RKO (cell line): Measurements from ENCODE around the gene SMG6.
"Not testable (repeated sequence)": the region's sequence is repeated elsewhere in the genome, so short reads cannot be mapped to it uniquely, and the experiment has no call there.

ENCODE experiments used
- DNase-seq: peaks from one replicate; pipeline ENCODE4 v3.0.0-alpha.2; 2016; ENCODE audit warnings: low spot score

Gene SMG6

DNA sequence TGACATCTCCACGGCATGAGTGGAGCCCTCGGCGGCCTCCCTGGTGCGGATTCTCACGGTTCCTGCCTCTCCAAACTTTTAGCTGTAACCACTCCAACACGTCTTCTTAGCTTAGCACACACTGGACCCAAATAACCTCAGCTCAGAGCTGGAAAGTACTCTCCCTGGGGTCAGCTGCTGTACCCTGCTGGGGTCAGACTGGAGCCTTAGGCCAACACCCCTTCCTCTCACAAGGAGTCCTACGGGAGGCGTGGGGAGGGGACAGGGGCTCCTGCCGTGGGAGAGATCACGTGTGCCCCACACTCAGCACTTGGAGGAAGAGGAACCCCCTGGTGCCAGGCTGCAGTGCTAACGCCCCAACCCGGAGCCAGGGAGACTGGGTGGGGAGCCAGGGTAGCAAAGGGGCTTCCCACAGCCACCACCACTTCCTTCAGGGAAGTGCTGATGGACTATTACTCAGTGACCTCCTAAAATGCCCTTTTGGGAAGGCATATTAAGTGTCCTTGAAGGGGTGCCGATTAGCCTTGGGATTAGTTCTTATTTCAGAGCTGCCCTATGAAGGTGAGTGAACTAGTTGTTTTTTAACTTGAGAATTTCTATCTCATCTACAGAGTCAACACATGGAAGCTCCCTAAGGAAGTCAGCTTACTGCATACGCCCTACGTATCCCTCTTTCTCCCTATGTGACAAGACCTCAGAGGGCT is 124.6 kb downstream of the SMG6 start:
- DNase-seq, result no peak

DNA sequence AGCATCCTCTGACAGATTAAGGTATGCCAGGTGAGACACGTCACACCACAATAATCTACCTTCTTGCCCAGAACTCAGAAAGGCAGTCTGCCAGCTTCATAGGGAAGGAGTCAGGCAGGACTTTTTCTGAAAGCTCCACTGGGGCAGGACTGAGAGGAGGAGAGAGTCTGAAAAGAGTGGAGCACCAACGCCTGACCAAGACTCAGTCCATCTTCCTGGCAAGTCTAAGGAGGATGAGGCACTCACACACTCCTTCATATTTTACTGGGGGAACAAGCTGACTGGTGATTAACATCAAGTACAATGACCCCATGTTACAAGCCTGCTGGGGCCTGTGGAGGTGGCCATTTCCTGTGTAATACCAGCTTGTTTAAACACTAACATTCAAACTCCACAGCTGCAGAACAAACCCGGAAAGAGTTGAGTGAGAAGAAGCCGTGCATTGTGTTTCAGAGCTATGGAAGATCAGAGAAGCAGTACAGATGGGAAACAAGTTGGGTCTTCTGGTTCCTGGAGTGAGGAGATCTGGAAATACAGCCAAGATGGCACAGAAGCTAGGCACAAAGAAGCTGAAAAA is 126.3 kb downstream of the SMG6 start:
- DNase-seq, result no peak

DNA sequence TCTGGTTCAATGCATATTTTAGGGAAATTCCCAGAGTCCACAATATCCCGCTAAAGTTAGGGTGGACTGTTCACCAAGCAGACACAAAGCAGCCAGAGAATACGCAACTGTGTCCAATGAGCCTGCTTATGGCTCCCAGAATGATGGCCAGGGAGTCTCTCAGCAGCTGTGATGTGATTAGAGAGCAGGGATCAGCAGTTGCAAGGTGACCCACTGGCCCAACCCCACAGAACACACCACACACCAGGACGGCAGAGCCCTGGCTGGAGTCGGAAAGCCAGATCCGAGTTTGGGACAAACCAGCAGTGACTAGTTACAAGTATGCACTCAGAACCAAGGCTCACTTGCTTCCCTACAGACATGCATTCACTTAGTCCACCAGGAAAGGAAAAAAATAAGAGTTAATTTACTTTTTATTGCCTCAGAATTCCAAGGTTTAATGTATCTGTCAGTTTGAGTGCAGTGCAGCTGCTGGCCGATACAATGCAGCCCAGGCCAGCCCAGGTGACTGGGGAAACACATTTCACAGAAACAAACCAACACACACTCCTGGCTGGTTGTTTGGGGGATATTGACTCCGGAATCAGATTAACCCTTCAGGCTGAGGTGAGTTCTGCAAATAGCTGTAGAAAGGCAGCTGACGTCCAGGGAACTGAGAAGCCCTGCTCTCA is 127.0 kb downstream of the SMG6 start:
- DNase-seq, result no peak

DNA sequence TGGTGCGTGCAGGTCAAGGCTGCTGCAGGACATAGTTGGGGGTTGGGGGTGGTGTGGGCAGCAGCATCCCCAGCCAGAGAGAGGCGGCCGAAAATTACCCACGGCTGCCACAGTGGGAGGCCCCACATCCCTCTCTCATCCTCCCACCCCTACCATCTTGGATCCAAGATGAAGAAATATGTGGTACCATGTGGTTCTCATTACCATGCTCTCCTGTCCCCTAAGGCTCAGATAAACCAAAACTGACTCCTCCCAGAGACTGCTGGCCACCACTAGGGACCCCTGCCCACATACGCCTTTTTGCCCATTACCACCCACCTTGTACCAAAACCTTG is 128.3 kb downstream of the SMG6 start:
- DNase-seq, result no peak

DNA sequence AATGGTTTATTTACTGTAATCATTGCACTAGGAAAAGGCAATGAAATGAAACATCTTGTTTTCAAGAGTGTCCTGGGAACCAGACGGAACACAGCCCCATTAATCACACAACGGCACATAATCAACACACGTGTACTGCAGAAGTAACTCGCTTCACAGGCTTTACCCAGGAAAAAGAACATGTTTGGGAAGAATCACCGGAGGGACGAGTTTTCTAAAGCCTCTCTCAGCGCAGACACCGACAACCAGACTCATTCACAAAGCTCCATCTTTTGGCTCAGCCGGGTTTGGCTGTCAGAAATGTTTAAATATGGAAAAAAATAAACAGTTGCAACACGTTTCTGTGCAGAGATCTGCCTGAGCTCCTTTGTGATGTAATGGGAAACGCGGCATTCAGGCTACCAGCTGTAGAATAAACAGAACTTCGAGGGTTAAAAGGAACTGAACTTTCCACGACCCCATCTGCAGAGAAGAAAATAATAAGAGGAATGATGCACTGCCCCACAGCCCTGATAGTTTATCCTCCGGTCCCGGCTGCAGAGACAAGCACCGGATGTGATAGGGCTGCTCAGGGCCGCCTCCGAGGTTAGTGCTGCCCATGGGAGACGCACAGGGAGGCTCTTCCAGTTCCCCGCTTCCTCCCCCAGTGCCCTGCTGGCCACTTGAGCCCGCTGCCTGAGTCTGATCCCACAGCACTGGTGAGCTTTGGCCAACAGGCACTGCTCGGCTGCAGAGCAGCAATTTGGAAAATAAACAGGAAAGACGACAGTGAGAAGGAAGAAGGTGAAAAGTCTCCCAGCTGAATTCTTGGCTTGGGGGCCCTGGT is 128.9 kb downstream of the SMG6 start:
- no peak for DNase-seq

DNA sequence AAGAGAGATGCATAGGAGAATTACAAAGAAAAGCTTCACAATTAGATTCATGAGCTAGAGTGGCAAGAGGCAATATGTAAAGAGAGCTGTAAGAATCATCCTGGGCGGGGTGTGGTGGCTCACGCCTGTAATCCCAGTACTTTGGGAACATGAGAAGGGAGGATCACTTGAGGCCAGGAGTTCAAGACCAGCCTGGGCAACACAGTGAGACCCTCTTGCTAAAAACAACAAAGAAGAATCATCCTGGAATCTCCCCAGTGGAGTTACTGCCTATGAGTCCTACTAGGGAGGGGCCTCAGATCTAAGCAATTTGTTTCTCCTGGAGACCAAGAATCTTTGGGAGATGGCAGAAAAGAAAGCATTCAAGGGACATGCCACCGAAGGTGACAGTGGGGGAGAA is 129.6 kb downstream of the SMG6 start:
- no peak for DNase-seq

DNA sequence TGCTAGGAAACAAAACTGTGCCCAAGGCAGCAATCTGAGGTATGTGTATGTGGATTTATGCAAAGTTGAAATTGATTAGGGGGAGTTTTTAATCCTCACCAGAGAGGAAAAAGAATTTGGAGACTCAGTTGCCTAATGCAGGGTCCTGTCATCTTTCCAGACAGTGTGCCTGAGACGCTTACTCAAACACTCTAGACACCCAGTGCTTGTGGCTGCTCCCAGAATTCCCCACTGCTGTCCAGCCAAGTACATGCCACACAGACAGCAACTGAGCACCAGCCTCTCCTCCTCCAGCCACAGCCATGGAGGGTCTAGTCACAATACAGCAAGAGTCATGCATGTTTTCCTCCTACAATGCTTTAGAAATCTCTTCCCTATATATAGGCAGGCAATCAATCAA is 130.6 kb downstream of the SMG6 start:
- DNase-seq, result no peak

DNA sequence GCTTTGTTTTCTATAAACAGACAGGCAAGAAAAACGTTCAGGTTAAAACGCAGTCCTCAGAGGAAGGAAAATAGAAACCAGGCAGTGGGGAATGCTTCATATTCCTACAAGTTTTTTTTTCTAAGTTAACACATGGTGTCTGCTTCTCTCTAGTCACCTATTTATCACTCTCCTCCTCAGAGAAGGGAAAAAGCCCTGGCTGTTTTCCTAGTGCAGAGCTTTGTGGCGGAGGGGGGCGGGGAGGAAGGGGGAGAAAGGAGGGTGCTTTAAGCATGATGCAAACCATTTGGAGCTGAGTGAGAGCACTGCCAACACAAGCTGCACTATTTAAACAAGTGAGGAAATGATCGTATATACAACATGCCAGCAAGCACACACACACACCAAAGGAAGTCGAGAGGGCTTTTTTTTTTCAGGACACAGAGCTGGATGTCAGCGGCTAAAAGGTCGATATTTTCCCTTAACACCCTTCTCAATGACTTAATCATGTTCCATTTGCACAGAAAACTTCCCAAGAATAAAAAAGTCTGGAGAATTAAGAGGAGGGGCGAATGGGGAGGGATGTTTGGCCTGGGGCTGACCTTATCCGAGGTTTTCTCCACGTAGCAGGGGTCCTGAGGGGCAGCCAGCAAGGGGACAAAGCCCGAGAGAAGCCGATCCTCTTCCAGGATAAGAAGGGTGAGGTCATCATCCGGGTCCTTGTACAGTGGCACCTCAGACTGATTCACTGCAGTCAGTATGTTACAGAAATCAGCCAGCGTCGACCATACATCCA is 131.3 kb downstream of the SMG6 start:
- no peak for DNase-seq

DNA sequence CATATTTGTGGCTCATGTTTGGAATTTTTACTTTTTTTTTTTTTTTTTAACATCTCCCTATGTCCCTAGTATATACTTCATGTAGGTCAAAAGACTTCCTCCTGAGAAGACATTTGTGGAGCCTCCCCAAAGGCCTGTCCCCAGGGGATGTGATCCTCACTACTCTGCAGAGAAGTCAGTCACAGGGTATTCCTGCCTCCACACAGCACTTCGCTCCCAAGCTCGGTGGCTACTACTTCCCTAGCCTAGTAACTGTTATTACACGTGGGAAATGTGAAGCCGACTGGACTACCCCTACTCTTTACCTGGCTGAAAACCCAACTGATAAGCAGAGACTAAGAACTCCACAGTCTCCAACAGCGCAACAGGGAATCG is 131.9 kb downstream of the SMG6 start:
- no peak for DNase-seq

DNA sequence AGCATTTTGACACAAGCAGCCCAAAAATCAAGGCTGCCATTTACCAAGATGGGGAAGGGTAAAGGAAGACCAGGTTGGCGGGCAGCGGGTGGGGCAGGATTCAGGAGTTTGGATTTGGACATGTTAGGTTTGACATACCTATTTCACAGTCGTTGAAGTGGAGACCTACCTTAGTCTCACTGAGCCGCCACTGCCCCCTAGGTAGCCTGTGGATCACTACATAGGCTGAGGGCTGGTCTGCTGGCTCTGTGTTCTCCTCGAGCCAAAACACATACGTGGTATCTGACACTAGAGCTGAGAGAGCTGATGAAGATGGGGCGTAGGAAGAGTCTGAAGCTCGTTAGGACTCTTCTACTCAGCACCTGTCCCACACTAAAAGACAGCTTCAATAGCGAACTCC is 133.6 kb downstream of the SMG6 start:
- no peak for DNase-seq

DNA sequence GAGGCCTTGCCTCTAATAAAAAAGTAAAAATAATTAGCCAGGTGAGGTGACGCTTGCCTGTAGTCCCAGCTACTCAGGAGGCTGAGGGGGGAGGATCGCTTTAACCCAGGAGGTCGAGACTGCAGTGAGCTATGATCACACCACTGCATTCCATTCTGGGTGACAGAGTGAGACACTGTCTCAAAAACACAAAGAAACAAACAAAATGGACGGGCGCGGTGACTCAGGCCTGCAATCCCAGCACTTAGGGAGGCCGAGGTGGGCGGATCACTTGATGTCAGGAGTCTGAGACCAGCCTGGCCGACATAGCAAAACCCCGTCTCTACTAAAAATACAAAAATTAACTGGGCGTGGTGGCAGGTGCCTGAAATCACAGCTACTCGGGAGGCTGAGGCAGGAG is 137.9 kb downstream of the SMG6 start:
- DNase-seq, result not testable (repeated sequence)

DNA sequence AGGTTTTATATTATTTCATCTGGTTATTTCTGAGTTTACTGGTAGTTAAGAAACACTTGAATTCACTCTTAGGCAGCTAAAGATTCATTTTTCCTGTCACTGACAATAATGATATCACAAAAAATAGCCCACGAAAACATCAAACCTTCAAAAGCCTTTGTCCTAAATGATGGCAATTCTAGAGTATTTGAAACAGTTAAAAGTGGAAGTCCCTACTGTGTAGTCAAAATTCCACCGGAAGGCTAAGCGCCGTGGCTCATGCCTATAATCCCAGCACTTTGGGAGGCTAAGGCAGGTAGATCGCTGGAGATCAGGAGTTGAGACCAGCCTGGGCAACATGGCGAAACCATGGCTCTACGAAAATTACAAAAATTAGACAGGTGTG is 145.2 kb downstream of the SMG6 start:
- DNase-seq, result no peak

DNA sequence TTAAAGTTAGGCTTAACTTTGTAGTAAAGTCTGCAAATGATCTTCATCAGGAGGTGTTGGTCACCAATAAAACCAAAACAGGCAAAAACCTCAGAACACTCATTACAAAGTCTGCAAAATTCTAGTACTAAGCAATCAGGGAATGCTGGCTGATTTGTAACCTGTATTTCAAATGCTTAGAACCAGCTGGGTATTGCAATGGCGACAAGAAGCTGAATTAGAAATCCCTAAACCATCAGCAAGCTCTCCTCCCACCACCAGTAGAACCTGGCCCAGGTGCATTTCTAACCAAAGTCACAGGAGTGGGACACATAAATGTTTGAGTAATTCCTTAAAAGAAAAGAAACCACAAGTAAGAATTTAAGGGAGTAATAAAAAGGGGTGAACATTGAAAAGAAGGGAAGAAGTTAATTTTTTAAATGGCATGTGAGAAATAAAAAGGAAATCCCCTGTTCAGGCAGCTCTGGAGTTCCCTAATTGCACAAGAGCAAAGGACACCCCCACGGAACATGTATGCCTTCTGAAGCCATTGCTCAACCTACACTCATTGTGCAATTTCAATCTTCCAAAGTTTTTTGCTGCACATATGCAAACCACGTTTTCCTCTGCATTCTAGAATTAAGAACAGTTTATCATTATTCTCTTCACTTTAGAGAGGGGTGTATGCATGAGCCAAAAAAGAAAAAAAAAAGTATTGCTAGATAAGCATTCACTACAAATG is 145.8 kb downstream of the SMG6 start:
- no peak for DNase-seq

DNA sequence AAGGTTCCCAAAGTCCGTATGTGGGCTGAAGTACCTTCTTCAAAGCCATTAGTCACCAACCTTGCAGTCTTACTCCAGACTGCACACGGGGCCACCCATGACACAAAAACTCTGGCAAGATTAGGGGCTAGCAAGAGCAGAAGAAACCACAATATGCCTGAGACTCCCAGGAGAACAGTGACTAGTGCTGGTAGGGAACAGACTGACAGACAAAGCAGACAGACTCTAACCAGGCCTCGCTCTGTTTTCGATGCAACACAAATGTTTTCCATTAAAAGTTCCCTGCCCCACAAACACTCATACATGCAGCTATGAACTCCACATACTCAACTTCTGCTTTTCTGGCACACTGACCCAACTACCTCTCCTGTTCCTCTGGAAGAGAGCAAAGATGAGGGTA is 146.5 kb downstream of the SMG6 start:
- no peak for DNase-seq

DNA sequence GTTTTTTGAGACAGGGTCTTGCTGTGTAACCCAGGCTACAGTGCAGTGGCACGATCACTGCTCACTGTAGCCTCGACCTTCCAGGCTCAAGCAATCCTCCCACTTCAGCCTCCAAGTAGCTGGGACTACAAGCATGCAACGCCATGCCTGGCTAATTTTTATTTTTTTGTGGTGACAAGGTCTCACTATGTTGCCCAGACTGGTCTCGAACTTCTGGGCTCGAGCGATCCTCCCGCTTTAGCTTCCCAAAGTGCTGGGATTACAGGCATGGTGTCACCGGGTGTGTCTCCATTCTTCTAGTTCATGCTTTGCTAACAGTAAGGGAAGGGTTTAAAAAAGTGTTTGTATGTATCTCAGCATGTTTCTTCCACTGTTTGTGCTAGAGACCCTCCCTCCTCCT is 146.9 kb downstream of the SMG6 start:
- DNase-seq, result no peak

DNA sequence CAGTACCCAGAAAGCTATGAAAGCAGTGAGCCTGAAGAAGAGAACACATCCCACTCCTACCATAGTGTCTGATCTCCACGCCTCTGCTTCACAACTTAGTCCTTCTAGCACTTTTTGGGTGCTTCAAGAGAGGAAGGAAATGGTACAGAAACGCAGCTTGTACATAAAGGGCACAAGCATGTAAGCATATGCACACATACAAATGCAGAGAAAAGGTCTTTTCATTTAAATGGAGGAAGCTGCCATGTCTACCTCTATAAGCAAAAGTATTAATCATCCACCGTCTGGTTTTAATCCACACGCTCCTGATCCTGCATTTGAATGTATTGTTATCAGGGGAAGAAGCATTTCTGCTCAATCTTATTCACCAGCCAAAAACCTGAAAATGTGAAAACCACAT is 148.0 kb downstream of the SMG6 start:
- DNase-seq, result no peak

DNA sequence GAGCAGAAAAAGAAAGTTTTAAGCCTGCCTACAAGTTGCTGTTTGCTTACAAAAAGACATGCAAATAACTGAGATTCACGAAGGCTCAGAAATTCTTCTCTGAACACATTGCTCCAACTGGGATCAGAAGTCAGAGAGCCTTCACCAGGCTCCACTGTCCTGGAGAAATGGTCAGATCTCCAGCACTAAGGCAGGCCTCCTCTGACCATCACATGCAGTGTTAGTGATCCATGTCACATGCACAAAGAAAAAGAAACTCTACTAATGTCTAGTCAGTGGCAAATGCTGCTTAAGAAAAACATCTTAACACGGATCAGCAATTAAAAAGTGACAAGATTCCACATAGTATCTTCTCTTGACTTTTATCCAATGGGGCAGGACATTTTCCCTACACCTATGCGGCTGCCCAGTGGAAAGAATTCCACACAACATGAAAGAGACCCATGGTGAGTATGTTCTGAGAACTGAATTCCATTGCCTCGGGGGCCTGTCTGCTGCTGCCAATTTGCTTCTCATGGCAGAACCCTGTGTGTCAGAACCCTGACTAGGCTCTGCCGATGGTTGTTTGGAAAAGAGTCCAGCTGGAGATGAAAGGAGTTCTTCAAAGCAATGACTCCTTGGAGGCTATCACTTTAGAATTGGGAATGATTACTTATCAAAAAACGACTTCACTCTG is 152.1 kb downstream of the SMG6 start:
- no peak for DNase-seq

DNA sequence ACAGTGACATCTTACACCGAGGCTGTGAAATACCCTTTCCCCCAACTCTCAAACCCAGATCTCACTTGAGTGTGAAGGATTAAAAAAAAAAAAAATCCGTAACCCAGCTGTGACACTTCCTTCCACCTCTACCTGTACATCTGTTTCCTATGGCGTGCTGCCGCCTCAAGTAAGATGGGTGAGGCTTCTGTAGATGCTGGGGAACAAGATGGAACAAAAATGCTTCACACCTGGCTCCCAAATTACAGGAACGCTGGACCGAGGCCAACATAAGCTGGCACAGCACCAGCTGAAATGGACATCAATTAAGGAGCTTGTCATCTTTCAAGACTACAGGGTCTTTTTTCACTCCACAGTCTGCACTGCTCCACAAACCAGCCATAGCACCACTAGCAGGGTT is 152.8 kb downstream of the SMG6 start:
- DNase-seq, result no peak

DNA sequence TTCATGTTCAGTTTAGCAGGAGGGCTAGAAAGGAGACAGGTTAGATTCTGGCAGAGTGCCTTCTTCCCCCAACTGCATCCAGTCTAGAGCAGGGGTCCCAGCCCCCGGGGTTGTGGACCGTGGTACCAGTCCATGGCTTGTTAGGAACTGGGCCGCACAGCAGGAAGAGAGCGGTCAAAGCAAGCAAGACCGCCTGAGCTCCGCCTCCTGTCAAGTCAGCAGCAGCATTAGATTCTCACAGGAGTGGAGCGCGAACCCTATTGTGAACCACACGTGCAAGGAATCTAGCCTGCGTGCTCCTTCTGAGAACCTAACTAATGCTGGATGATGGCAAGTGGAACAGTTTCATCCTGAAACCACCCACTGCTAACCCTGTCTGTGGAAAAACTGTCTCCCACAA is 153.7 kb downstream of the SMG6 start:
- DNase-seq, result no peak

DNA sequence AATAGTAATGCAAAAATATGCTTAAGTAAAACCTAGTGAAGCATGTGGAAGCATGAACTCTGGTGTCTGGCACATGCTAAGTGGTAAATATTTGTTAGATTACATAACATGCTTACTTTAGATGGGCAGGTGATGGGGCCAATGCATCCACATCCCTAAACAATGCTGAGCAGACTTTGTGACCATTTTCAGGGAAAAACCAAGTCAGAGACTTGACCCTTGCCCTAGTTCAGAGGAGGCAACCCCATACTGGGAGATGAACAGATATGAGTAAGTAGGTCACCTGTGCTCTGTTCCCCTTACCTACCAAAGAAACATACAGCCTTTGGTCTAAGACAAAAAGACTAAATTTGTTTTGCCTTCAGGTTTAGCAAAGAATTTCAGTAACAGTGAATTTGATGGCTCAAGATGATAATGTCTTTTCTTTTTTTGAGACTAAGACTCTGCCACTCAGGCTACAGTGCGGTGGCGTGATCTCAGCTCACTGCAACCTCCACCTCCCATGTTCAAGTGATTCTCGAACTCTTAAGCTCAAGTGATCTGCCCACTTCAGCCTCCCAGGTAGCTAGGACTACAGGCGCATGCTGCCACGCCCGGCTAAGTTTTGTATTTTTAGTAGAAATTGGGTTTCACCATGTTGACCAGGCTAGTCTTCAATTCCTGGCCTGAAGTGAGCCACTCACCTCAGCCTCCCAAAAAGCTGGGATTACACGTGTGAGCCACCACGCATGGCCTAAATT is 157.3 kb downstream of the SMG6 start:
- DNase-seq, result no peak
